8988T (cell line): ENCODE results near the gene MNX1.
A peak's percentile ranks its signal among the peaks of the same experiment; 100 is the strongest.

Source experiments
- DNase-seq: peaks from one replicate; pipeline ENCODE4 v3.0.0; 2011

Gene MNX1

GRCh38 chr7:157001920-157002818, 8.3 kb downstream of the MNX1 start:
- no peak for DNase-seq

GRCh38 chr7:157000741-157001653, 9.5 kb downstream of the MNX1 start:
- DNase-seq, result no peak

- DNase-seq, result peak; percentile 61
These were observed 10.3 kb downstream of the MNX1 start for GRCh38 chr7:156999958-157000726.

DNA sequence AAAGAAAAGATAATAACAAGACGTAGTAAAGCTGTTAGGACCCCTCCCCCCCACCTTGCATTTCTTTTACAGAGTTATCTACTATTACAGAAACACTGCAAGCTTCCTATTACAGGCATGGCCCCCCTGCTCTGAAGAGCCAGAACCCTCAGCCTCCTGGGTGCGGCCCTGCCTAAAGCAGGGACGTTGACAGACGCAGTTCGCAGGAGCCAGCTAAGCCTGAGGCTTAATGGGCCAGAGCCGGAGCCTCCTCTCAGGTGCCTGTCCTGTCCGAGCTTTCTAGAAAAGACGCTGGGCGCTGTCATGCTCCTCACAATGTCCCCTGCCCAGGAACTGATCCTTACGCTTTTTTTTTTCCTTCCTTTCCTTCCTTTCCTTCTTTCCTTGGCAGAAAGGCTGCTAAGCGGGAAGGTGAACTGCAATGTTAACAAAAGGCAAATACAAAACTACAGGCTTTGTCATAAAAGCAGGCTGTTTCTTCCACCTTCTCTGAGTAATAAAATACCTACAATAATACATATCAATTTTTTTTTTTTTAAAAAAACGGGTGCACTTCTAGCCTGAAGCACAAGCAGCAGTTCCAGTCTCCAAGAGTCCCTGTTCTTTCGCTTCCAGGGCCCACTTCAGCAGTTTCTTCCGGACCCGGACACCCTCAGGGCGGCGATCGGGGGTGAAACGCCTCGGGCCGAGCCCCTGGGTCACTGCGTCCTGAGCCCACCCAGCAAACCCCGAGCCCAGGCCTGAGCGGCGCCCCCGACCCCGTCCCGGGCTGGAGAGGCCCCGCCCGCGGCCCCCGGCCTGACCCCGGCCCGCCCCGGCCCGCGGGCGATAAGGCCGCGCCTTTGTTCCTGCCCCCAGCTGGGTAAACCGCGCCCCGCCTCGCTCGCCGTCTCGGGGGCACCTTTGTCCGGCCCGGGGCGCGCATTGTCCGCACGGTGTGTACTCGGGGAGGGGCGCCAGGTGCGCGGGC, 11.2 kb downstream of the MNX1 start:
- DNase-seq, result peak; percentile 58

- DNase-seq, result no peak
These were observed 16.0 kb downstream of the MNX1 start for GRCh38 chr7:156994417-156994816.

GRCh38 chr7:156993925-156994235, 16.6 kb downstream of the MNX1 start:
- no peak for DNase-seq

- DNase-seq, result no peak
These were observed 17.2 kb downstream of the MNX1 start for GRCh38 chr7:156993021-156993924.

DNA sequence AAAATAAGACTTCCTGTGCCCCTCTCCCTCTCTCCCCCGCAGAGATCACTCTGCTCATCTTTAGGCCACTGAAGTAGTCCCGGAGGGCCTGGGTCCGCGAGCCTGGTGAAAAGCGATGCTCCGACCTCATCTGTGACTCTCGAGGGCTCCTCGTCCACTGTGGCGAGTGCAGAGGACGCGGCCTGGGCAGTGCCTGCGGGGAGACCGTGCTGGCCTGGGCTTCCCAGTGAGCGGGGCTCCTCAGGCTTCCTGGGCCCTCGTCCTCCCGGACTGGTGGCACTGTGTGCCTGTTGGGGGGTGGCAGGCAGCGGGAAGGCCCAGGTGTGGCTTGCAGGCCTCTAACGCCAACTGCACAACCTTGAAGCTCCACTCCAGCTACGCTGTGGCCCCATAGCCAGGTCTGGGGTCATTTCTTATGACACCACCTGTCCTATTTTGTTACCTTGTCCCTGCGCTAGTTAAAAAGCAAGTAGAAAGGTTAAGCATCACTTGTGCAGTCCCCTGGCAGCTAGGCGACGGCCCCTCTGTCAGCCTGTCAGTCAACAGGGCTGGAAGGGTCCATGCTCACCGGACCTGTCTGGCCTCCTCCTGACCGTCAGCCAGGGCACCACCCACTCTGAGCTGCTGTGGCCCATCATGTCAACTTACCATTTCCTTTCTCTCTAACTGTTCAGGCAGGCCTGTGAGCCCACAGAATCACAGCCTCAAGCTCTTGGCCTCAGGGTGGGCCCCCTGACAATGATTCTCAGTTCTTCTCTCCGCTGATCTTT, 20.5 kb downstream of the MNX1 start:
- DNase-seq, result no peak

- no peak for DNase-seq
These were observed 21.9 kb downstream of the MNX1 start for GRCh38 chr7:156988343-156989185.

DNA sequence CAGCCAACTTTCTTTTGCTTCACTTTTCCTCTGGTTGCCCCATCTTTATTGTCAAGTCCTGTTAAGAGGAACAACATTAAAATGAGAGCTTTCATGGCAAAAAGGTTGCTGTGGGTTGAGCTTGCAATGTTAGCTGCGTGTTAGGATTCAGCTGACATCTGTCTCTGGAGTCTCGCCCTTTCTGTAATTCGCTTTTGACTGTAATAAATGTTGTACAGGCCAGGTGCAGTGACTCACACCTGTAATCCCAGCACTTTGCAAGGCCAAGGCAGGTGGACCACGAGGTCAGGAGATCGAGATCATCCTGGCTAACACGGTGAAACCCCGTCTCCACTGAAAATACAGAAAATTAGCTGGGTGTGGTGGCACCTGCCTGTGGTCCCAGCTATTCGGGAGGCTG, 24.1 kb downstream of the MNX1 start:
- DNase-seq, result no peak

- DNase-seq, result no peak
These were observed 25.1 kb downstream of the MNX1 start for GRCh38 chr7:156985101-156985992.

GRCh38 chr7:156984174-156984891, 26.1 kb downstream of the MNX1 start:
- no peak for DNase-seq

DNA sequence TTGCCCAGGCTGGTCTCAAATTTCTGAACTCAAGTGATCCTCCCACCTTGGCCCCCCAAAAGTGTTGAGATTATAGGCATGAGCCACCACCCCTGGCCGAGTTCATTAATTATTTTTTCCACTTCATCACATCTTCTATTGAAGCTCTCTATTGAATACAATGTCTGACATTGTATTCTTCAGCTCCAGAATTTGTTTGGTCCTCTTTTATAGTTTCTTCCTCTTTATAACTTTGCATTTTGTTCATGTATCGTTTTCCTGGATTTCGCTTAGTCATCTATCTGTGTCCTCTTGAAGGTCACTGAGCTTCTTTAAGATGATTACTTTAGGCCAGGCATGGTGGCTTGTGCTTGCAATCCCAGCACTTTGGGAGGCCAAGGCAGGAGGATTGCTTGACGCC, 30.8 kb downstream of the MNX1 start:
- DNase-seq, result no peak

DNA sequence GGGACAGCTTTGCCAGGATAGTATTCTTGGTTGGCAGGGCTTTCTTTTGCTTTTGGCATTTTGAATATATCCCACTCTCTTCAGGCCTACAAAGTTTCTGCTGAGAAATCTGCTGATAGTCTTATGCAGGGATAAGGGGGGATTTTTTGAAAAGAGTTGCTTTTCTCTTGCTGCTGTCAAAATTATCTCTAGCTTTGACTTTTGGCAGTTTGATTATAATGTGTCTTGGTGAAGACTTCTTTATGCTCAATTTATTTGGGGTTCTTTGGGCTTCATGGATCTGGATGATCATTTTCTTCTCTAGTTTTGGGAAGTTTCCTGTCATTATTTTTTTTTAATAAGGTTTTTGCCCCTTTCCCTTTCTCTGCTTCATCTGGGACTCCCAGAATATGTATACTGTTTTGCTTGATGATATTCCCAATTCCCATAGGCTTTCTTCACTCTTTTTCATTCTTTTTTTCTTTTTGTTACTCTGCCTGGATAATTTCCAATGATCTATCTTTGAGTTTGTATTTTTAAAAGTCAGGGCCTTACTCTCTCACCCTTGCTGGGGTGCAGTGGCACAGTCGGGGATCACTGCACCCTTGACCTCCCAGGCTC, 31.4 kb downstream of the MNX1 start:
- no peak for DNase-seq

GRCh38 chr7:156975620-156976019, 34.8 kb downstream of the MNX1 start:
- DNase-seq, result no peak

DNA sequence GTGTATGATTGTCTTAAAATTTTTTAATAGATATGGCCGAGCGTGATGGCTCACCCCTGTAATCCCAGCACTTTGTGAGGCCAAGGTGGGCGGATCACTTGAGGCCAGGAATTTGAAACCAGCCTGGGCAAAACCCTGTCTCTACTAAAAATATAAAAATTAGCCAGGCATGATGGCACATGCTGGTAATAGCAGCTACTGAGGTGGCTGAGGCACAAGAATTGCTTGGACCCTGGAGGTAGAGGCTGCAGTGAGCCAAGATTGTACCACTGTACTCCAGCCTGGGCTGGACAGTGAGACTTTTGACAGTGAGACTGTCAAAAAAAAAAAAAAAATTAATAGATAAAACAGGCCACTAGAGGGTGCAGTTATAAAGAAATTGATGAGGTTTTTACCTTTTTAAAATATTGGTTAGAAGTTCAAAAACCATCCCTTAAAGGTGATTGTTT, 40.5 kb downstream of the MNX1 start:
- DNase-seq, result no peak

DNA sequence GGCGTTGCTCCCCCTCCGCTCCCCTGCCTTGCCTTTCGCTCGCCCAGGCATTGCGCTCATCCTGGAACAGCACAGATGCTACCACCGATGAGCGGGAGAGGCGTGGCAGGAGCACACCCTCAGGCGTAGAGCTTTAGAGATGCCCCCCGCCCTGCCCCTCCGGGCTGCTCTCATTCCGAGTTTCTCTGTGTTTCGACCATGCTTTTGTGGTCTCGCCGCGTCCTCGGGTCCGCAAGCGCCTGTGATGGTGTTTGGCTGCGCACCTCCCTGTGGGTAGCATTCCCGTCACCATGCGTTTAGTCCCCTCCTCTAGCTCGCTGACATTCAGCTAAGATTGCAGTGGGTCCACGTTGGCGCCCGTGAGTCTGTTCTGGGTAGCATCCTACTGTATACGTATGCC, 42.3 kb downstream of the MNX1 start:
- no peak for DNase-seq
